HG02610 (cell line): ENCODE measurements around the gene TBX19.
"Not testable (repeated sequence)": the region's sequence is repeated elsewhere in the genome, so short reads cannot be mapped to it uniquely, and the experiment has no call there.

Experiments
- ATAC-seq: cut with Tn5 transposase; IDR thresholded peaks from one replicate; pipeline ENCODE4 v1.9.1; 2021; ENCODE audit warnings: mild to moderate bottlenecking, moderate library complexity; ENCODE audit not compliant: unreplicated experiment

Gene TBX19

DNA sequence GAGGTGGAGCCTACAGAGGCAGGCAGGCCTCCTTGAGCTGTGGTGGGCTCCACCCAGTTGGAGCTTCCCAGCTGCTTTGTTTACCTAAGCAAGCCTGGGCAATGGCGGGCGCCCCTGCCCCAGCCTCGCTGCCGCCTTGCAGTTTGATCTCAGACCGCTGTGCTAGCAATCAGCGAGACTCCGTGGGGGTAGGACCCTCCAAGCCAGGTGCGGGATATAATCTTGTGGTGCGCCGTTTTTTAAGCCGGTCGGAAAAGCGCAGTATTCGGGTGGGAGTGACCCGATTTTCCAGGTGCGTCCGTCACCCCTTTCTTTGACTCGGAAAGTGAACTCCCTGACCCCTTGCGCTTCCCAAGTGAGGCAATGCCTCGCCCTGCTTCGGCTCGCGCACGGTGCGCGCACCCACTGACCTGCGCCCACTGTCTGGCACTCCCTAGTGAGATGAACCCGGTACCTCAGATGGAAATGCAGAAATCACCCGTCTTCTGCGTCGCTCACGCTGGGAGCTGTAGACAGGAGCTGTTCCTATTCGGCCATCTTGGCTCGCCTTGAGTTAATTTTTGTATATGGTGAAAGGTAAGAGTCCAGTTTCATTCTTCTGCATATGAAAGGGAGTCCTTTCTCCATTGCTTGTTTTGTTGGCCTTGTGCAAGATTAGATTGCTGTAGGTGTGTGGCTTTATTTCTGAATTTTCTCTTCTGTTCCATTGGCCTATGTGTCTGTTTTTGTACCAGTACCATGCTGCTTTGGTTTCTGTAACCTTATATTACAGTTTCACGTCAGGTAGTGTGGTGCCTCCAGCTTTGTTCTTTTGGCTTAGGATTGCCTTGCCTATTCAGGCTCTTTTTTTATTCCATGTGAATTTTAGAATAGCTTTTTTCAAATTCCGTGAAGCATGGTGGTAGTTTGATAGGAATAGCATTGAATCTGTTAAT lies 73.9 kb downstream of the TBX19 start:
- not testable (repeated sequence) for ATAC-seq

DNA sequence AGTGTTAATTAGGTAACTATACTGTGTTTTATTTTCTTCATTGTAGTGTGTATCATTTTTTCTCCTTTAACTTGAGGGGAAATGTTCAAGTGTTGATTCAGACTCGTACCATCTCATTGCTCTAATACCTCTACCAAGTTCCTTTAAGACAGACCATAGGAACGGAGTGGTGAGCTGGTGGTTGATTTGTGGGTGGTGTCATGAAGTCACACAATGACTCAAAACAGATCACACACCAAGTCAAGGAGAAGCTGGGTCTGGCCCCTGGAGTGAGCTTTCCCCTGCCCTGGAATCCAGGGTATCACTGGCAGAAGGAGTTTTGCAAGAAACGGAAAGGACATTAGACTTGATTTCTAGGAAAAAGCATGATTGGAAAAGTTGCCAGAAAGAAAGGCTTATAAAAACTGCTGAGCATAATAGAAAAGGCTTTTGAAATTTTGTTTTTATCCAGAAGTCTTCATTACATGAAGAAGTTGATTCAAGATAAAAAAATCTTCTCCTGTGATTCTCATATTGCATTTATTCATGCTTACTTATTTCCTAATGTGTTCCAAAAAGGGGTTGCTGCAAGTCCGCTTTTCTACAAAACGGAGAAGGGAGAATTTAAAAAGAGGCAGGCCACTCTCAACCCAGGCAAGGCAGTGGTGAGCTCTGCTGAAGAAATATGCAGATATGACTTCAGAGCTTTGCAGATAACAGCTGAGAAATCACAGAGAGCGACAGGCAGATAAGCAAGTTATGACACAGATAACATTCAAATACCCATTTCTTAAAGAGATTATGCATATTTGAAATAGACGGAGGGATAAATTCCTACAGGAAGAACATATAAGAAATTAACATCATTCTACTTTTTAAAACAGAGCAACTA lies 79.7 kb downstream of the TBX19 start:
- no peak for ATAC-seq

DNA sequence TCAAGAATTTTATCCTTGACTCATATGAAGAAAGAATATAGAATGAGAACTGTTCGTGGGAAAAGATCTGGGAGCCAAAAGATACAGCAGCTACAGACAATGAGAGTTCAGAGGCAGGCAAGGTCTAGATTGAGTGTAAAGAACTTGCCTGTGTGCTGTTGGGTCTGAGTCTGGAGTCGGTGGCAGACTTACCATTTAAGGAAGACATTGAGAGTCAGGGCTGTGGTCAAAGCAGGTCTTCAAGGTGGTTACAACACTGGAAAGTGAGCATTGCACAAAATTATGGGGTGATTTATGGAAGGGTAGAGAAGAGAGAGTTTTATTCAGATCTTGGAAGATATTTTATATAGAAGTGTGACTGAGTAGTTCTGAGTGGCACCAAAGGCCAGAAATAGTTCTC lies 80.6 kb downstream of the TBX19 start:
- ATAC-seq, result no peak

DNA sequence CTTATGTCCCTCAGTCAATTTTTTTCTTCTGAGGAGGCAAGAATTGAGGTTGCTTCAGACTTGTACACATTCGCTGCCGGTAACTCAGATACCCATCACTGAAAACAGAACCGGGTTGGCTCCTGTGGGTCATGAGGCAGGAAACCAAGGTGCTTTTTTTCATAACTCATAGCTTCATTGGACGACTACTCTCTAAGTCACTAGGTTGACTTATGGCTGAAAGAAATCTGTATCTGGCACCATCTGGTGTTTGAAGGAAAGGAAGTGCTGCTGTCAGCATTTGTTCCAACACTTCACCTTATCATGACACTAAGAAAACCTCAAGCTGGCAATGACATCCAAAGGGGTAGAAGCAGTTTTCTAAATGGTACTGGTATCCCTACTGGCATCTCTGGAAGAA lies 82.3 kb downstream of the TBX19 start:
- no peak for ATAC-seq
